Measurements from ENCODE around the gene SIM2. TPM values are rescaled to one million over a fixed set of nuclear protein-coding genes. Genes with fewer than 3 reads are reported as not detected.
"Not testable (repeated sequence)": the region's sequence is repeated elsewhere in the genome, so short reads cannot be mapped to it uniquely, and the experiment has no call there.

The SIM2 gene
- under 1 TPM in 1 of 4 donors, not detected in 3; 0.36 TPM for total RNA-seq

GRCh38 chr21:36698981-36699545 lies at the start of gene SIM2:
SIM2 (plus strand) TSS chr21:36699115; CDS start chr21:36699747, 632 bp downstream.
- H3K4me3 ChIP-seq (ENCODE audit: low read depth, poor library complexity, severe bottlenecking): no peak within 1 kb of the TSS
- no peak for DNase-seq (ENCODE audit: low spot score in 2 of 2)
- 1 to 13% methylated on average over 3 to 51 of the region's 70 CpGs for WGBS, 2 donors
- intact Hi-C loops (cut with DNase I; ENCODE audit: low total_unique reads): no loop called here
- no peak for TF ChIP-seq POLR2A (IDR thresholded peaks at IDR 0.05)
- no peak for TF ChIP-seq CTCF (IDR thresholded peaks at IDR 0.05)

GRCh38 chr21:36654324-36654723 lies 44.6 kb upstream of the SIM2 start:
- H3K4me3 ChIP-seq (ENCODE audit: low read depth, poor library complexity, severe bottlenecking): no peak overlapping the region
- TF ChIP-seq CTCF (IDR thresholded peaks at IDR 0.05): no peak
- no peak for TF ChIP-seq POLR2A (IDR thresholded peaks at IDR 0.05)
- 90 to 93% methylated on average over 17 of the region's 17 CpGs for WGBS, 2 donors
- intact Hi-C loops (cut with DNase I; ENCODE audit: low total_unique reads): no loop called here
- DNase-seq (ENCODE audit: low spot score in 2 of 2): no peak

GRCh38 chr21:36654796-36655325 lies 44.1 kb upstream of the SIM2 start:
- H3K4me3 ChIP-seq (ENCODE audit: low read depth, poor library complexity, severe bottlenecking): no peak overlapping the region
- intact Hi-C loops (cut with DNase I; ENCODE audit: low total_unique reads): no loop called here
- WGBS, 2 donors: 76 to 82% methylated on average over 10 of the region's 10 CpGs
- DNase-seq (ENCODE audit: low spot score in 2 of 2): no peak
- TF ChIP-seq CTCF (IDR thresholded peaks at IDR 0.05) (no peak), POLR2A (IDR thresholded peaks at IDR 0.05) (no peak)

- no peak overlapping the region for H3K4me3 ChIP-seq (ENCODE audit: low read depth, poor library complexity, severe bottlenecking)
- intact Hi-C loops (cut with DNase I; ENCODE audit: low total_unique reads): no loop called here
- no peak for TF ChIP-seq CTCF (IDR thresholded peaks at IDR 0.05)
- no peak for TF ChIP-seq POLR2A (IDR thresholded peaks at IDR 0.05)
- no peak for DNase-seq (ENCODE audit: low spot score in 2 of 2)
- 72 to 76% methylated on average over 6 of the region's 6 CpGs for WGBS, 2 donors
Observed at GRCh38 chr21:36656138-36656537, 42.8 kb upstream of the SIM2 start.

- WGBS, 2 donors: 48 to 72% methylated on average over 1 of the region's 1 CpG
- DNase-seq (ENCODE audit: low spot score in 2 of 2); intact Hi-C loops (cut with DNase I; ENCODE audit: low total_unique reads); H3K4me3 ChIP-seq (ENCODE audit: low read depth, poor library complexity, severe bottlenecking): not testable (repeated sequence)
Observed at GRCh38 chr21:36657290-36657689, 41.6 kb upstream of the SIM2 start.

DNA sequence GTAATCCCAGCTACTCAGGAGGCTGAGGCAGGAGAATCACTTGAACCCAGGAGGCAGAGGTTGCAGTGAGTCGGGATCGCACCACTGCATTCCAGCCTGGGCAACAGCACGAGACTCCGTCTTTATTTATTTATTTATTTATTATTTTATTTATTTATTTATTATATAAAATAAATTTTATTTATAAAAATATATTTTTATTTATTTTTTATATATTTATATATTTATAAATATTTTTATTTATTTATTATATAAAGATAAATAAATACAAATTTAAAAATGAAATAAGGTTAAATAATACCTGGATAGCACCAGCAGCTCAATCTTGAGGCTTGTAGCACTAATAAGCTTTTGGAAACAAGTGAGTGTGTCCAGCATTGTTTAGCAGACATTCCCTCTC lies 40.9 kb upstream of the SIM2 start:
- WGBS, 2 donors: 91 to 93% methylated on average over 4 of the region's 4 CpGs

More for the DNA sequence above, 40.9 kb upstream of the SIM2 start:
- no peak for TF ChIP-seq POLR2A (IDR thresholded peaks at IDR 0.05)
- no peak for TF ChIP-seq CTCF (IDR thresholded peaks at IDR 0.05)
- no peak for DNase-seq (ENCODE audit: low spot score in 2 of 2)
- intact Hi-C loops (cut with DNase I; ENCODE audit: low total_unique reads): no loop called here
- no peak overlapping the region for H3K4me3 ChIP-seq (ENCODE audit: low read depth, poor library complexity, severe bottlenecking)

Data from lower leg skin (tissue), 4 donors.